IPS DF 4.7 (cell line): ENCODE data around the gene ATF7.
"Not testable (repeated sequence)": the region's sequence is repeated elsewhere in the genome, so short reads cannot be mapped to it uniquely, and the experiment has no call there.

Source experiments
- DNase-seq: peaks from one replicate; pipeline ENCODE4 v3.0.0-alpha.2; 2013; ENCODE audit warnings: low spot score; ENCODE audit errors: extremely low read depth

The ATF7 gene

GRCh38 chr12:53484686-53485575, 141.3 kb downstream of the ATF7 start:
- no peak for DNase-seq

GRCh38 chr12:53483979-53484377, 142.2 kb downstream of the ATF7 start:
- no peak for DNase-seq

- no peak for DNase-seq
Measured at GRCh38 chr12:53483225-53483978, 142.8 kb downstream of the ATF7 start.

- DNase-seq: no peak
Measured at GRCh38 chr12:53482626-53483168, 143.5 kb downstream of the ATF7 start.

- no peak for DNase-seq
Measured at GRCh38 chr12:53481939-53482586, 144.1 kb downstream of the ATF7 start.

GRCh38 chr12:53481458-53481857, 144.7 kb downstream of the ATF7 start:
- DNase-seq: not testable (repeated sequence)

GRCh38 chr12:53480491-53481442, 145.4 kb downstream of the ATF7 start:
- DNase-seq: no peak

GRCh38 chr12:53479331-53479730, 146.9 kb downstream of the ATF7 start:
- DNase-seq: no peak

GRCh38 chr12:53478865-53479264, 147.3 kb downstream of the ATF7 start:
- DNase-seq: no peak

- DNase-seq: no peak
Measured at GRCh38 chr12:53476769-53477209, 149.4 kb downstream of the ATF7 start.

GRCh38 chr12:53474819-53475218, 151.4 kb downstream of the ATF7 start:
- no peak for DNase-seq

- DNase-seq: no peak
Measured at GRCh38 chr12:53474077-53474476, 152.1 kb downstream of the ATF7 start.

GRCh38 chr12:53472056-53472582, 154.1 kb downstream of the ATF7 start:
- no peak for DNase-seq

- no peak for DNase-seq
Measured at GRCh38 chr12:53468282-53468681, 157.9 kb downstream of the ATF7 start.

- no peak for DNase-seq
Measured at GRCh38 chr12:53467880-53468279, 158.3 kb downstream of the ATF7 start.

GRCh38 chr12:53467082-53467481, 159.1 kb downstream of the ATF7 start:
- no peak for DNase-seq

GRCh38 chr12:53466640-53467039, 159.5 kb downstream of the ATF7 start:
- no peak for DNase-seq

- no peak for DNase-seq
Measured at GRCh38 chr12:53465679-53466078, 160.5 kb downstream of the ATF7 start.

GRCh38 chr12:53464685-53465418, 161.3 kb downstream of the ATF7 start:
- no peak for DNase-seq
